Gastroesophageal sphincter (tissue), 3 donors: ENCODE data around the gene HLA-DMA.

Experiments used
- EP300 ChIP-seq: sonication (generic); formaldehyde crosslinking; IDR thresholded peaks from one replicate; pipeline ENCODE4 v1.6.1; 2017; ENCODE audit warnings: antibody characterized with exemption, mild to moderate bottlenecking
- POLR2A ChIP-seq, 2 donors: fragments of 450-650 bp; IDR thresholded peaks; one replicate each; pipeline ENCODE4 v1.6.1; 2017; ENCODE audit warnings: antibody characterized with exemption in 2 of 2, mild to moderate bottlenecking in 2 of 2, moderate library complexity in 1 of 2
- POLR2AphosphoS5 ChIP-seq: sonication (generic); formaldehyde crosslinking; IDR thresholded peaks from one replicate; pipeline ENCODE4 v1.6.1; 2017; ENCODE audit warnings: antibody characterized with exemption
- TF ChIP-seq, protein P1 (sequence below), 4 experiments: fragments of 200-600 bp in 2 of 4; fragments of 450-650 bp in 2 of 4; sonication (generic) in 1 of 4; IDR thresholded peaks; one replicate each; pipeline ENCODE4 v1.5.1; 2017 to 2019; ENCODE audit warnings: antibody characterized with exemption in 4 of 4, mild to moderate bottlenecking in 2 of 4, moderate library complexity in 2 of 4

- TF ChIP-seq, protein P1, sequence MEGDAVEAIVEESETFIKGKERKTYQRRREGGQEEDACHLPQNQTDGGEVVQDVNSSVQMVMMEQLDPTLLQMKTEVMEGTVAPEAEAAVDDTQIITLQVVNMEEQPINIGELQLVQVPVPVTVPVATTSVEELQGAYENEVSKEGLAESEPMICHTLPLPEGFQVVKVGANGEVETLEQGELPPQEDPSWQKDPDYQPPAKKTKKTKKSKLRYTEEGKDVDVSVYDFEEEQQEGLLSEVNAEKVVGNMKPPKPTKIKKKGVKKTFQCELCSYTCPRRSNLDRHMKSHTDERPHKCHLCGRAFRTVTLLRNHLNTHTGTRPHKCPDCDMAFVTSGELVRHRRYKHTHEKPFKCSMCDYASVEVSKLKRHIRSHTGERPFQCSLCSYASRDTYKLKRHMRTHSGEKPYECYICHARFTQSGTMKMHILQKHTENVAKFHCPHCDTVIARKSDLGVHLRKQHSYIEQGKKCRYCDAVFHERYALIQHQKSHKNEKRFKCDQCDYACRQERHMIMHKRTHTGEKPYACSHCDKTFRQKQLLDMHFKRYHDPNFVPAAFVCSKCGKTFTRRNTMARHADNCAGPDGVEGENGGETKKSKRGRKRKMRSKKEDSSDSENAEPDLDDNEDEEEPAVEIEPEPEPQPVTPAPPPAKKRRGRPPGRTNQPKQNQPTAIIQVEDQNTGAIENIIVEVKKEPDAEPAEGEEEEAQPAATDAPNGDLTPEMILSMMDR (IDR thresholded peaks at IDR 0.05) = no peak
- TF ChIP-seq EP300 (no peak), POLR2A (IDR thresholded peaks at IDR 0.05) (no peak), POLR2AphosphoS5 (no peak)
Observed at GRCh38 chr6:32983493-32983848, 30.6 kb upstream of the HLA-DMA start.
